Esophagus muscularis mucosa (tissue), 4 donors: ENCODE data around the gene PTCD3. TPM values are rescaled to one million over a fixed set of nuclear protein-coding genes. Genes with fewer than 3 reads are reported as not detected.

Experiments used
- DNase-seq: peaks from one replicate; pipeline ENCODE4 v3.0.0-alpha.2; 2017; ENCODE audit errors: extremely low spot score
- H3K27ac ChIP-seq, 4 donors: fragments of 200-600 bp; sonication (generic); replicated peaks in 1 of 4; 1 replicate in 3 of 4; 2 replicates in 1 of 4; pipeline ENCODE4 v1.5.1; 2016 to 2019; ENCODE audit warnings: mild to moderate bottlenecking in 1 of 4
- H3K27me3 ChIP-seq, 4 donors: fragments of 200-600 bp; sonication (generic); one replicate each; pipeline versions ENCODE4 v1.5.1 to v1.6.0; 2016 to 2019
- H3K36me3 ChIP-seq, 4 donors: fragments of 200-600 bp; sonication (generic); one replicate each; pipeline ENCODE4 v1.5.1; 2016 to 2019
- H3K4me1 ChIP-seq, 4 donors: fragments of 200-600 bp; sonication (generic); one replicate each; pipeline ENCODE4 v1.5.1; 2016 to 2019
- H3K4me3 ChIP-seq, 4 donors: fragments of 200-600 bp; sonication (generic); 1 replicate in 2 of 4; 2 replicates in 2 of 4; pipeline ENCODE4 v1.5.1; 2016 to 2019; ENCODE audit warnings: mild to moderate bottlenecking in 4 of 4, moderate library complexity in 1 of 4
- H3K9me3 ChIP-seq, 4 donors: fragments of 200-600 bp; sonication (generic); 1 replicate in 3 of 4; 2 replicates in 1 of 4; pipeline ENCODE4 v1.5.1; 2016 to 2019
- CTCF ChIP-seq, 3 experiments: fragments of 200-600 bp in 2 of 3; fragments of 450-650 bp in 1 of 3; sonication (generic) in 2 of 3; IDR thresholded peaks; one replicate each; pipeline ENCODE4 v1.5.1; 2017 to 2019; ENCODE audit warnings: antibody characterized with exemption in 3 of 3, mild to moderate bottlenecking in 2 of 3, moderate library complexity in 1 of 3
- EP300 ChIP-seq: sonication (generic); formaldehyde crosslinking; IDR thresholded peaks from one replicate; pipeline ENCODE4 v1.6.1; 2017; ENCODE audit warnings: antibody characterized with exemption
- POLR2A ChIP-seq: fragments of 450-650 bp; IDR thresholded peaks from one replicate; pipeline ENCODE4 v1.6.1; 2017; ENCODE audit warnings: antibody characterized with exemption, moderate library complexity, mild to moderate bottlenecking, low read depth
- POLR2AphosphoS5 ChIP-seq, 2 donors: sonication (generic); formaldehyde crosslinking; IDR thresholded peaks; one replicate each; pipeline ENCODE4 v1.6.1; 2017; ENCODE audit warnings: antibody characterized with exemption in 2 of 2
- WGBS: methylation state at CpG from one replicate; pipeline ENCODE4 v1.1.5; 2018; 5-methylcytosine and 5-hydroxymethylcytosine counted together
- intact Hi-C: fragments of 100-400 bp; cut with DNase I; formaldehyde crosslinking; loops from one replicate; pipeline ENCODE4 v1.15.1; 2023
- total RNA-seq, 4 donors: library from RNA; depleted of rRNA; stranded (reverse); fragments of >200 nt; gene quantifications; one replicate each; pipeline versions ENCODE4 v1.1.0 to v1.2.1, GENCODE V29; 2016

Gene PTCD3
- total RNA-seq, 4 donors from 2014 or later, result 40.4 to 65.1 (median 45.5) TPM

GRCh38 chr2:86140969-86141392 is 34.9 kb downstream of the PTCD3 start:
- intact Hi-C loops, result no loop called here
- H3K4me1 ChIP-seq, result no peaks in the 10 kb centered on the region
- no peaks in the 10 kb centered on the region for H3K9me3 ChIP-seq
- 77% methylated on average over 4 of the region's 4 CpGs for WGBS
- H3K36me3 ChIP-seq, result peaks cover 63 to 98% (median 96%) of the 10 kb centered on the region in 4 donors
- peak overlapping the region in 1 of 4 donors; percentile 7 for H3K27ac ChIP-seq
- no peaks in the 10 kb centered on the region for H3K27me3 ChIP-seq
- DNase-seq, result no peak
- H3K4me3 ChIP-seq, result no peak overlapping the region
- TF ChIP-seq EP300 (no peak), POLR2AphosphoS5 (IDR thresholded peaks at IDR 0.05) (no peak), POLR2A (no peak), CTCF (IDR thresholded peaks at IDR 0.05) (no peak)

GRCh38 chr2:86142436-86143257 is 36.6 kb downstream of the PTCD3 start:
- Histone ChIP-seq H3K27me3 (no peaks in the 10 kb centered on the region), H3K9me3 (no peaks in the 10 kb centered on the region), H3K27ac (no peak overlapping the region), H3K4me3 (no peak overlapping the region), H3K36me3 (peaks cover 62 to 98% (median 96%) of the 10 kb centered on the region in 4 donors), H3K4me1 (no peaks in the 10 kb centered on the region)
- TF ChIP-seq POLR2AphosphoS5 (IDR thresholded peaks at IDR 0.05), result no peak
- no peak for TF ChIP-seq POLR2A
- no peak for TF ChIP-seq CTCF (IDR thresholded peaks at IDR 0.05)
- no peak for TF ChIP-seq EP300
- 52% methylated on average over 3 of the region's 3 CpGs for WGBS
- no peak for DNase-seq
- intact Hi-C loops, result no loop called here

- Histone ChIP-seq H3K27me3 (no peaks in the 10 kb centered on the region), H3K27ac (no peak overlapping the region), H3K36me3 (peaks cover 62 to 98% (median 96%) of the 10 kb centered on the region in 4 donors), H3K9me3 (no peaks in the 10 kb centered on the region), H3K4me3 (no peak overlapping the region), H3K4me1 (no peaks in the 10 kb centered on the region)
- TF ChIP-seq POLR2AphosphoS5 (IDR thresholded peaks at IDR 0.05), result no peak
- TF ChIP-seq CTCF (IDR thresholded peaks at IDR 0.05), result no peak
- no peak for TF ChIP-seq POLR2A
- TF ChIP-seq EP300, result no peak
- WGBS, result 83% methylated on average over 6 of the region's 6 CpGs
- intact Hi-C loops, result no loop called here
- no peak for DNase-seq
Observed at GRCh38 chr2:86143307-86143706, 37.3 kb downstream of the PTCD3 start.

GRCh38 chr2:86143926-86144685 is 38.1 kb downstream of the PTCD3 start:
- no peak for TF ChIP-seq POLR2A
- no peak for TF ChIP-seq EP300
- no peak for TF ChIP-seq CTCF (IDR thresholded peaks at IDR 0.05)
- no peak for TF ChIP-seq POLR2AphosphoS5 (IDR thresholded peaks at IDR 0.05)
- Histone ChIP-seq H3K27me3 (no peaks in the 10 kb centered on the region), H3K36me3 (peaks cover 63 to 98% (median 96%) of the 10 kb centered on the region in 4 donors), H3K27ac (no peak overlapping the region), H3K9me3 (no peaks in the 10 kb centered on the region), H3K4me3 (no peak overlapping the region), H3K4me1 (no peaks in the 10 kb centered on the region)
- no peak for DNase-seq
- intact Hi-C loops, result no loop called here
- 80% methylated on average over 14 of the region's 14 CpGs for WGBS
